ENCODE data around the gene S100Z. TPM values are rescaled to one million over a fixed set of nuclear protein-coding genes. Genes with fewer than 3 reads are reported as not detected.

S100Z gene
- total and polyA plus RNA-seq, 10 of the 15 experiments (the other 5 are each of a cell fraction or from before 2014, with no cell fraction given) = 0.12 to 0.51 (median 0.30) TPM; not detected in 2

DNA sequence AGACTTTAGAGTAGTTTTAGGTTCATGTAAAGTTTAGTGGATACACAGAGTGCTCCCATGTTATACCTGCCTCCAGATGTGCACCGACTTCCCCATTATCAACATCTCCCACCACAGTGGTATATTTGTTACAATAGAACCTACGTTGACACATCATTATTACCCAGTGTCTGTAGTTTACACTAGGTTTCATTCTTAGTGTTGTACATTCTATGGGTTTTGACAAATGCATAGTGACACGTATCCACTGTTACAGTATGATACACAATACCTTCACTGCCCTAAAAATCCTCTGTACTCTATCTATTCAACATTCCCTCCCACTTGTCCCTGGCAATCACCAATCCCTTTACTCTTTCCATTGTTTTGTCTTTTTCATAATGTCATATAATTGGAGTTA is 68.7 kb downstream of the S100Z start:
- Histone ChIP-seq H3K4me3 (no peak overlapping the region), H3K9me3 (replicated peaks; ENCODE audit: control insufficient read depth, insufficient read depth, low read length) (no peaks in the 10 kb centered on the region; the same call in 2 of the 3 replicates), H4K20me1 (ENCODE audit: control insufficient read depth, insufficient read depth) (no peaks in the 10 kb centered on the region), H3K79me2 (ENCODE audit: control insufficient read depth, insufficient read depth, low read length) (no peaks in the 10 kb centered on the region), H3K4me1 (ENCODE audit: control insufficient read depth, insufficient read depth, low read length) (no peaks in the 10 kb centered on the region), H3K9ac (ENCODE audit: control insufficient read depth, insufficient read depth, low read length) (no peak overlapping the region), H3K36me3 (ENCODE audit: control insufficient read depth in 2 of 2, insufficient read depth in 2 of 2, low read length in 1 of 2) (no peaks in the 10 kb centered on the region), H3K27ac (ENCODE audit: control insufficient read depth, insufficient read depth) (no peak overlapping the region), H3K4me2 (ENCODE audit: control insufficient read depth, insufficient read depth) (no peak overlapping the region), H3K27me3 (replicated peaks in 1 of 2; ENCODE audit: control insufficient read depth in 2 of 2, insufficient read depth in 2 of 2, low read length in 1 of 2) (peaks cover 0 to 2% of the 10 kb centered on the region in 2 experiments; a peak in 1 of 4 replicates), H2AFZ (ENCODE audit: control insufficient read depth, low read depth, low read length) (no peak overlapping the region)
- POLR2A ChIA-PET = no interaction called here
- RAD21 ChIA-PET (ENCODE audit: unreplicated experiment) = no interaction called here
- intact Hi-C loops (cut with micrococcal nuclease; ENCODE audit: unreplicated experiment) = no loop called here
- no peak for FAIRE-seq
- ATAC-seq = no peak; the same call in 1 of the 3 replicates
- WGBS (ENCODE audit: insufficient coverage, insufficient replicate concordance, low lambda C conversion rate, missing lambda C conversion rate) = 33% methylated on average over 3 of the region's 3 CpGs
- CTCF ChIA-PET = interaction anchor here (0.6 kb wide), 1 partner anchor 69 kb away, joined by 3 read pairs; no protein-coding TSS in a partner anchor
- DNase-seq (ENCODE audit: low read depth, low spot score) = no peak
- SMC1A ChIA-PET (ENCODE audit: uncharacterized antibody, unreplicated experiment) = interaction anchor here (0.6 to 0.9 kb wide), 2 partner anchors 9 to 53 kb away, joined by 3 read pairs; no protein-coding TSS in a partner anchor
- BruUV-seq (replicated peaks) = no TSS peak
- in situ Hi-C loops (cut with MboI) = no loop called here
- TF ChIP-seq, protein P1, sequence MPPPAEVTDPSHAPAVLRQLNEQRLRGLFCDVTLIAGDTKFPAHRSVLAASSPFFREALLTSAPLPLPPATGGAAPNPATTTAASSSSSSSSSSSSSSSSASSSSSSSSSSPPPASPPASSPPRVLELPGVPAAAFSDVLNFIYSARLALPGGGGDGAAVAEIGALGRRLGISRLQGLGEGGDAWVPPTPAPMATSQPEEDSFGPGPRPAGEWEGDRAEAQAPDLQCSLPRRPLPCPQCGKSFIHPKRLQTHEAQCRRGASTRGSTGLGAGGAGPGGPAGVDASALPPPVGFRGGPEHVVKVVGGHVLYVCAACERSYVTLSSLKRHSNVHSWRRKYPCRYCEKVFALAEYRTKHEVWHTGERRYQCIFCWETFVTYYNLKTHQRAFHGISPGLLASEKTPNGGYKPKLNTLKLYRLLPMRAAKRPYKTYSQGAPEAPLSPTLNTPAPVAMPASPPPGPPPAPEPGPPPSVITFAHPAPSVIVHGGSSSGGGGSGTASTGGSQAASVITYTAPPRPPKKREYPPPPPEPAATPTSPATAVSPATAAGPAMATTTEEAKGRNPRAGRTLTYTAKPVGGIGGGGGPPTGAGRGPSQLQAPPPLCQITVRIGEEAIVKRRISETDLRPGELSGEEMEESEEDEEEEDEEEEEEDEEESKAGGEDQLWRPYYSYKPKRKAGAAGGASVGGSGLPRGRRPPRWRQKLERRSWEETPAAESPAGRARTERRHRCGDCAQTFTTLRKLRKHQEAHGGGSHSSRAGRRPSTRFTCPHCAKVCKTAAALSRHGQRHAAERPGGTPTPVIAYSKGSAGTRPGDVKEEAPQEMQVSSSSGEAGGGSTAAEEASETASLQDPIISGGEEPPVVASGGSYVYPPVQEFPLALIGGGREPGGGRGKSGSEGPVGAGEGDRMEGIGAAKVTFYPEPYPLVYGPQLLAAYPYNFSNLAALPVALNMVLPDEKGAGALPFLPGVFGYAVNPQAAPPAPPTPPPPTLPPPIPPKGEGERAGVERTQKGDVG (CRISPR knock-in tag; IDR thresholded peaks at IDR 0.05) = no peak
- TF ChIP-seq ZBED1 (IDR thresholded peaks at IDR 0.05; ENCODE audit: borderline replicate concordance) = no peak
- TF ChIP-seq IRF4 (IDR thresholded peaks at IDR 0.05; ENCODE audit: low read depth, low read length) = no peak
- no peak for TF ChIP-seq DPF2 (IDR thresholded peaks at IDR 0.05)
- no peak for TF ChIP-seq SREBF1 (IDR thresholded peaks at IDR 0.05; ENCODE audit: low read length)
- TF ChIP-seq ZNF24 (IDR thresholded peaks at IDR 0.05) = no peak
- no peak for TF ChIP-seq WRNIP1 (IDR thresholded peaks at IDR 0.05; ENCODE audit: borderline replicate concordance, low read depth, low read length)
- no peak for TF ChIP-seq SP1 (IDR thresholded peaks at IDR 0.05; ENCODE audit: low read depth, low read length)
- no peak for TF ChIP-seq BRCA1 (IDR thresholded peaks at IDR 0.05; ENCODE audit: low read depth, low read length)
- TF ChIP-seq RUNX3 (IDR thresholded peaks at IDR 0.05; ENCODE audit: low read length) = no peak
- no peak for TF ChIP-seq KLF5 (IDR thresholded peaks at IDR 0.05; ENCODE audit: partially characterized antibody)
- no peak for TF ChIP-seq USF2 (IDR thresholded peaks at IDR 0.05; ENCODE audit: borderline replicate concordance, low read depth, low read length)
- no peak for TF ChIP-seq RAD51 (IDR thresholded peaks at IDR 0.05)
- no peak for TF ChIP-seq SRF (IDR thresholded peaks at IDR 0.05; ENCODE audit: low read depth in 2 of 2, low read length in 2 of 2)
- TF ChIP-seq, protein P2, sequence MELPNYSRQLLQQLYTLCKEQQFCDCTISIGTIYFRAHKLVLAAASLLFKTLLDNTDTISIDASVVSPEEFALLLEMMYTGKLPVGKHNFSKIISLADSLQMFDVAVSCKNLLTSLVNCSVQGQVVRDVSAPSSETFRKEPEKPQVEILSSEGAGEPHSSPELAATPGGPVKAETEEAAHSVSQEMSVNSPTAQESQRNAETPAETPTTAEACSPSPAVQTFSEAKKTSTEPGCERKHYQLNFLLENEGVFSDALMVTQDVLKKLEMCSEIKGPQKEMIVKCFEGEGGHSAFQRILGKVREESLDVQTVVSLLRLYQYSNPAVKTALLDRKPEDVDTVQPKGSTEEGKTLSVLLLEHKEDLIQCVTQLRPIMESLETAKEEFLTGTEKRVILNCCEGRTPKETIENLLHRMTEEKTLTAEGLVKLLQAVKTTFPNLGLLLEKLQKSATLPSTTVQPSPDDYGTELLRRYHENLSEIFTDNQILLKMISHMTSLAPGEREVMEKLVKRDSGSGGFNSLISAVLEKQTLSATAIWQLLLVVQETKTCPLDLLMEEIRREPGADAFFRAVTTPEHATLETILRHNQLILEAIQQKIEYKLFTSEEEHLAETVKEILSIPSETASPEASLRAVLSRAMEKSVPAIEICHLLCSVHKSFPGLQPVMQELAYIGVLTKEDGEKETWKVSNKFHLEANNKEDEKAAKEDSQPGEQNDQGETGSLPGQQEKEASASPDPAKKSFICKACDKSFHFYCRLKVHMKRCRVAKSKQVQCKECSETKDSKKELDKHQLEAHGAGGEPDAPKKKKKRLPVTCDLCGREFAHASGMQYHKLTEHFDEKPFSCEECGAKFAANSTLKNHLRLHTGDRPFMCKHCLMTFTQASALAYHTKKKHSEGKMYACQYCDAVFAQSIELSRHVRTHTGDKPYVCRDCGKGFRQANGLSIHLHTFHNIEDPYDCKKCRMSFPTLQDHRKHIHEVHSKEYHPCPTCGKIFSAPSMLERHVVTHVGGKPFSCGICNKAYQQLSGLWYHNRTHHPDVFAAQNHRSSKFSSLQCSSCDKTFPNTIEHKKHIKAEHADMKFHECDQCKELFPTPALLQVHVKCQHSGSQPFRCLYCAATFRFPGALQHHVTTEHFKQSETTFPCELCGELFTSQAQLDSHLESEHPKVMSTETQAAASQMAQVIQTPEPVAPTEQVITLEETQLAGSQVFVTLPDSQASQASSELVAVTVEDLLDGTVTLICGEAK (IDR thresholded peaks at IDR 0.05; ENCODE audit: borderline replicate concordance) = no peak
- TF ChIP-seq GABPA (IDR thresholded peaks at IDR 0.05; ENCODE audit: low read depth) = no peak
- TF ChIP-seq, protein P3, sequence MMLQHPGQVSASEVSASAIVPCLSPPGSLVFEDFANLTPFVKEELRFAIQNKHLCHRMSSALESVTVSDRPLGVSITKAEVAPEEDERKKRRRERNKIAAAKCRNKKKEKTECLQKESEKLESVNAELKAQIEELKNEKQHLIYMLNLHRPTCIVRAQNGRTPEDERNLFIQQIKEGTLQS (IDR thresholded peaks at IDR 0.05; ENCODE audit: borderline replicate concordance, extremely low read depth, low read depth, low read length) = no peak
- TF ChIP-seq NFYA (IDR thresholded peaks at IDR 0.05; ENCODE audit: borderline replicate concordance, low read depth, low read length) = no peak
